ENCODE data around the gene CD99.
A peak's percentile ranks its signal among the peaks of the same experiment; 100 is the strongest.
"Not testable (repeated sequence)": the region's sequence is repeated elsewhere in the genome, so short reads cannot be mapped to it uniquely, and the experiment has no call there.

CD99 gene

DNA sequence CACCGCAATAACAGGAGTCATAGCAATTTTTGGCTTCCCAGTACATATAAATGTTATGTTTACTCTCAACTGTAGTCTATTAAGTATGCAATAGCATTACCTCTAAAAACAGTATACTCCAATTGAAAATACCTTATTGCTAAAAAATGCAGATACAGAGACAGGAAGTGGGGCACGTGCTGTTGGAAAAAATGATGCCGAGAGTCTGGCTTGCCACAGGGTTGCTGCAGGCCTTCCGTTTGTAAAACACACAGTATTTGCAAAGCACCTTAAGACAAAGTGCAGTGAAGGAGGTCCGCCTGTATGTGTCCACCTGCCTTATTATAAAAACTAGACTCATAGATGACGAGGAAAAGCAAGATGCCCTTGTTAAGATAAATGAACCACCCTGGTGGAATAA lies 23.5 kb downstream of the CD99 start:
- H3K4me3 ChIP-seq, result no peak overlapping the region
- no peak overlapping the region for H3K27ac ChIP-seq

GRCh38 chrX:2715066-2715600 lies 24.0 kb downstream of the CD99 start:
- Histone ChIP-seq H3K27ac (no peak overlapping the region), H3K4me3 (no peak overlapping the region)

DNA sequence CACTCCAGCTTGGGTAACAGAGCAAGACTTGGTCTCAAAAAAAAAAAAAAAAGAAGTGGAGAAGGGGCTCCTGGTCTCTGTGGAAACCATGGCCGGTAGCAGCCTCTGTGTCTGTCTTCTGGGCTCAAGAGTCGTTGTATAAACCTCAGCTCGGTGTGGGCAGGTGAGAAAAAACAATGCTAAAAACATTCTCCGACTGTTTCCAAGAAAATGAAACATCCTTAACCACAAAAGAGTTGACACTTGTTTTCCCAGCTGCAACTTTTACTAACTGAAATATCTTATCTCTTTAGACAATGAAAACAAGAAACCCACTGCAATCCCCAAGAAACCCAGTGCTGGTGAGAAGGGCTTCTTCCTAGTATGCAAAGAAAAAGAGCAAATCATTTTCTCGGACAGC lies 26.2 kb downstream of the CD99 start:
- Histone ChIP-seq H3K27ac (no peak overlapping the region), H3K4me3 (no peak overlapping the region)

GRCh38 chrX:2718821-2719220 lies 27.7 kb downstream of the CD99 start:
- Histone ChIP-seq H3K27ac (no peak overlapping the region), H3K4me3 (no peak overlapping the region)

DNA sequence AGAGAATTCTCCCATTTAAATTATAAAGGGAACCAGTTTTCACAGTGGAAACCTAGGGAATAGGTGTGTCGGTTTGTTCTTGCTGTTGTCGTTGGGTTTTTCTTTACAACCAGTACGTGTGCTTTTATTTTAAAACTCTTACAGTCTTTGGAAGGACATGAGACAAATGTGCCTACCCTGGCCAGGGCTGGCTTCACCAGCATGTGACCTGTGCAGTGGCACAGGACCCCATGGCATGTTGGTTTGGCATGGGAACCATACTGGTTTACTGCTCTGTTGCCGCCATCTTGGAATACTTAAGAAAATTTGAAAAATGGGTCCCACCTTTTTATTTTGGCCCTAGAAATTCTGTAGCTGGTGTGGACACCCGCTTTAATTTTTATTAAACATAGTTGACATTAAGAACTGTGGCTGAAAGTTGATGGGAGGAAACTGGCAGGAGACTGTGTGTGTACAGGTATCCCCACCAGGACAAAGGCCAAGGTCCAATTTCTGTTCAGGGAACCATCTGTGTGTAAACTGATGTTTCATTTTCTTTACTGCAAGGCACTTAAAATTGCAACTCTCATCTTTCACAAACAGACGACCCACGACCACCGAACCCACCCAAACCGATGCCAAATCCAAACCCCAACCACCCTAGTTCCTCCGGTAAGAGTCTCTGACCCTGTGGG lies 28.8 kb downstream of the CD99 start:
- no peak overlapping the region for H3K4me3 ChIP-seq
- no peak overlapping the region for H3K27ac ChIP-seq

GRCh38 chrX:2723286-2723879 lies 32.3 kb downstream of the CD99 start:
- H3K4me3 ChIP-seq, result no peak overlapping the region

DNA sequence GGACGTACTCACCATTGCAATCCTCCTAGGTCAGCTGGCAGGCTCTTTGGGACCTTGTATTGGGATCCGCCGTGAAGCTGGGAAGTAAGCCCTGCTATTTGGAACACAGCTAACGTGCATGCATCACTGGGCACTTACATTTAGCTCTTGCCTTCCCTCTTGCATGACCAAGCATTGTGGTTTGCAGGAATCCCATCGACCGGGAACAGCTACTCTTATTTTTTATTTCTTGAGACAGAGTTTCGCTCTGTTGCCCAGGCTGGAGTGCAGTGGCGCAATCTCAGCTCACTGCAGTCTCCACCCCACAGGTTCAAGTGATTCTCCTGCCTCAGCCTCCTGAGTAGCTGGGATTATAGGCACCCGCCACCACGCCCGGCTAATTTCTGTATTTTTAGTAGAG lies 36.2 kb downstream of the CD99 start:
- H3K4me3 ChIP-seq, H3K27ac ChIP-seq: not testable (repeated sequence)

More at GRCh38 chrX:2723286-2723879, 32.3 kb downstream of the CD99 start:
- H3K27ac ChIP-seq, result no peak overlapping the region

GRCh38 chrX:2732076-2732475 lies 41.0 kb downstream of the CD99 start:
- H3K4me3 ChIP-seq, result no peak overlapping the region

GRCh38 chrX:2732649-2733048 lies 41.6 kb downstream of the CD99 start:
- Histone ChIP-seq H3K27ac (no peak overlapping the region), H3K4me3 (no peak overlapping the region)

More at GRCh38 chrX:2732076-2732475, 41.0 kb downstream of the CD99 start:
- peak overlapping the region in 1 of 21 experiments; percentile 10 for H3K27ac ChIP-seq

- H3K27ac ChIP-seq, result no peak overlapping the region
- no peak overlapping the region for H3K4me3 ChIP-seq
Observed at GRCh38 chrX:2733286-2733685, 42.2 kb downstream of the CD99 start.

- Histone ChIP-seq H3K4me3 (no peak overlapping the region), H3K27ac (no peak overlapping the region)
Observed at GRCh38 chrX:2735270-2735669, 44.2 kb downstream of the CD99 start.

GRCh38 chrX:2740672-2741071 lies 49.6 kb downstream of the CD99 start:
- H3K4me3 ChIP-seq, result no peak overlapping the region
- no peak overlapping the region for H3K27ac ChIP-seq

GRCh38 chrX:2741386-2741785 lies 50.3 kb downstream of the CD99 start:
- no peak overlapping the region for H3K4me3 ChIP-seq
- no peak overlapping the region for H3K27ac ChIP-seq

GRCh38 chrX:2746250-2746649 lies 55.2 kb downstream of the CD99 start:
- H3K4me3 ChIP-seq, result not testable (repeated sequence)
- peak overlapping the region in 4 of 21 experiments; percentile 15 to 51 (median 41) for H3K27ac ChIP-seq

DNA sequence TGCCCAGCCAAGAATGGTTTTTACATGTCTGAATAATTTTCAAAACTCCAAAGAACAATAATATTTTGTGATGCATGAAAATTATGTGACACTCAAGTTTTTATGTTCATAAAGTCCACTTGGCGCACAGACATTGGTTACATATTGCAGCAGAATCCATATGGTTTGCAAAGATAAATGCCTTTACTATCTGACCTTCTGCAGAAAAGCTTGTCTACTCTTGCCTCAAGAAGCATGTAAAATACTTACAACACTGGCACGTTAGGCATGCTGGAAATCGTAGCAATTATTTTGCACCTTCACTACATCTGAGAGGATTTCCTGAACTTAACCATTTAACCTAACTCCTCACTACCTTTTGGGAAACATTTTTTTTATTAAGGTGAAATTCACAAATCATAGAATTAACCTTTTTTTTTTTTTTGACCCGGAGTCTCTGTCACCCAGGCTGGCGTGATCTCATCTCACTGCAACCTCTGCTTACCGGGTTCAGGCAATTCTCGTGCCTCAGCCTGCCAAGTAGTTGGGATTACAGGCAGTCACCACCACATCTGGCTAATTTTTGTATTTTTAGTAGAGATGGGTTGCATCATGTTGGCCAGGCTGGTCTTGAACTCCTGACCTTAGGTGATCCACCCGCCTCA lies 57.2 kb downstream of the CD99 start:
- no peak overlapping the region for H3K27ac ChIP-seq
- no peak overlapping the region for H3K4me3 ChIP-seq

DNA sequence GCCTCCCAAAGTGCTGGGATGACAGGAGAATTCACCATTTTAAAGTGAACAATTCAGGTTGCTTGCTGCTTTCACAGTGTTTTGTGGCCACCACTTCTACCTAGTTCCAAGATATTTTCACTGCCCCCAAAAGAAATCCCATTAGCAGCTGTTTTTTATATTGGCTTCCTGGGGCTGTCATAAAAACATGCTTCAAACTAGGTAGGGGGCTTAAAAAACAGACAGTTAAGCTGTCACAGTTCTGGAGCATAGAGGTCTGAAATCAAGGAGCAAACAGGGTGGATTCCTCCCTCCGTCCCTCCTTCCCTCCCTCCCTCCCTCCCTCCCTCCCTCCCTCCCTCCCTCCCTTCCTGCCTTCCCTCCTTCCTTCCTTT lies 57.7 kb downstream of the CD99 start:
- no peak overlapping the region for H3K4me3 ChIP-seq
- H3K27ac ChIP-seq, result no peak overlapping the region

DNA sequence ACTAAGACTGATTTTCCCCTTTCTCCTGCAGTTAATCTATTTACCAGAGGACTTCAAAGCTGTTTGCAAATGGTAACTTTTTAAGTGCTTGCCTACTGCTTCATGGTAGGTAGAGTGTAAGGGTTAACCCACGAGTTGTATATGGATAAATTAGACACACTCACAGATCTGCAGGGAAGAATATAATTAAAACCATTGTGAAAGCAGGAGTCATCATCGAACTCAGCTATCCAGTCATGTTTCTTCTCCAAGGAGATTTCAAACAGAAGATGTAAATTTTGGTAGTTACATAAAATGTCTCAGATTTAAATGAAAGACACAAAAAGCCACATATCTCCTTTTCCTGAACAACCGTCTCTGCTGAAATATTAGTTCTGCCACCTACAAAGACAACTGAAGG lies 60.2 kb downstream of the CD99 start:
- peak overlapping the region in 12 of 21 experiments; percentile 46 to 84 (median 78) for H3K27ac ChIP-seq
- no peak overlapping the region for H3K4me3 ChIP-seq

DNA sequence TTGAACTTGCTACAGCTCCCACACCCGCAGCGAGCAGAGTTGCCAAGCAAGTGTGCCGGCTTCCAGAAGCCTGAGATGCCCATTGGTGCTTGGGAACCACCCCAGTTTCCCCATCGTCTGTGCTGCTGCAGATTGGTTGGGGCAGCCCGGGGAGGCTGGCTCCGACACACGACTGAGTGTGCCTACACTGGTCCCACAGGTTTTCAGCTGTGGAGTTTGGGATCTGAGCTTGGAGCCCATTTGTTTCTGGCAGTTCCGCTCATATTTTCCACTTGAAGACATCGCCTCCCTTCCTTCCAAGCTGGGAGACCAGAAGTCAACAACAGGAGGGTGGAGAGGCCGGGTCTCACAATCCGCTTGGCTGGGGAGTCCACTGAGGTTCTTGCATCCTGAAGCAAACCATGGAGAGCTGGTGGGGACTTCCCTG lies 60.8 kb downstream of the CD99 start, which contains the start of gene XG:
Gene XG (plus strand): TSS at position 167 of the 427 bp plus-strand sequence. CDS start 235 bp downstream, at position 402.
- Histone ChIP-seq H3K27ac (peak within 1 kb of the TSS in 19 of 21 experiments; percentile 42 to 84 (median 72)), H3K4me3 (peak within 1 kb of the TSS; percentile 14 to 45 (median 26))

- peak overlapping the region in 19 of 21 experiments; percentile 42 to 84 (median 72) for H3K27ac ChIP-seq
- peak overlapping the region; percentile 14 to 45 (median 26) for H3K4me3 ChIP-seq
Observed at GRCh38 chrX:2752441-2752840, 61.3 kb downstream of the CD99 start.

- H3K4me3 ChIP-seq, H3K27ac ChIP-seq: not testable (repeated sequence)
Observed at GRCh38 chrX:2755163-2755715, 64.1 kb downstream of the CD99 start.
